Vagina (tissue), 2 donors: ENCODE data around the gene PCSK5.

Source experiments
- CTCF ChIP-seq, 3 experiments: fragments of 450-650 bp in 2 of 3; fragments of 200-600 bp in 1 of 3; sonication (generic) in 1 of 3; IDR thresholded peaks; one replicate each; pipeline ENCODE4 v1.5.1; 2017 to 2019; ENCODE audit warnings: antibody characterized with exemption in 3 of 3, mild to moderate bottlenecking in 2 of 3, moderate library complexity in 2 of 3
- POLR2A ChIP-seq, 2 donors: fragments of 450-650 bp; IDR thresholded peaks; one replicate each; pipeline ENCODE4 v1.6.1; 2017; ENCODE audit warnings: antibody characterized with exemption in 2 of 2, mild to moderate bottlenecking in 2 of 2, moderate library complexity in 2 of 2

GRCh38 chr9:76216161-76216649 is 325.7 kb downstream of the PCSK5 start:
- TF ChIP-seq CTCF (IDR thresholded peaks at IDR 0.05) (no peak), POLR2A (IDR thresholded peaks at IDR 0.05) (no peak)
